ENCODE results near the gene QRFP. TPM values are rescaled to one million over a fixed set of nuclear protein-coding genes. Genes with fewer than 3 reads are reported as not detected.

QRFP gene
- total and polyA plus RNA-seq, 5 donors from 2014 or later = not detected

GRCh38 chr9:130860458-130861316 lies 35.9 kb downstream of the QRFP start:
- H3K4me3 Mint-ChIP-seq = no peak overlapping the region
- no peaks in the 10 kb centered on the region for H3K27me3 Mint-ChIP-seq
- H3K27me3 ChIP-seq (ENCODE audit: control insufficient read depth, insufficient read depth, low read length) = no peaks in the 10 kb centered on the region
- ATAC-seq (ENCODE audit: low read depth in 2 of 2) (no peak), DNase-seq (no peak)
- H3K9me3 ChIP-seq (ENCODE audit: control insufficient read depth in 2 of 2, low read length in 2 of 2) = no peaks in the 10 kb centered on the region
- no peaks in the 10 kb centered on the region for H3K4me1 ChIP-seq (ENCODE audit: control insufficient read depth, insufficient read depth, low read length, poor library complexity, severe bottlenecking)
- no peaks in the 10 kb centered on the region for H3K9me3 Mint-ChIP-seq
- H3K27ac ChIP-seq (ENCODE audit: insufficient read depth, low read length, poor library complexity, severe bottlenecking) = no peak overlapping the region
- no peak overlapping the region for H3K4me3 ChIP-seq (ENCODE audit: low read depth, low read length)
- peaks cover 17% of the 10 kb centered on the region for H3K36me3 ChIP-seq (ENCODE audit: control insufficient read depth, insufficient read depth, low read length)
- H3K4me1 Mint-ChIP-seq = peaks cover 0 to 4% (median 0%) of the 10 kb centered on the region in 4 donors
- no peak overlapping the region for H3K27ac Mint-ChIP-seq
- peaks cover 16% of the 10 kb centered on the region for H3K36me3 Mint-ChIP-seq

GRCh38 chr9:130858739-130859705 lies 37.6 kb downstream of the QRFP start:
- no peaks in the 10 kb centered on the region for H3K9me3 Mint-ChIP-seq
- peaks cover 24% of the 10 kb centered on the region for H3K36me3 Mint-ChIP-seq
- H3K4me1 ChIP-seq (ENCODE audit: control insufficient read depth, insufficient read depth, low read length, poor library complexity, severe bottlenecking) = no peaks in the 10 kb centered on the region
- DNase-seq (no peak), ATAC-seq (ENCODE audit: low read depth in 2 of 2) (no peak)
- no peaks in the 10 kb centered on the region for H3K27me3 ChIP-seq (ENCODE audit: control insufficient read depth, insufficient read depth, low read length)
- no peaks in the 10 kb centered on the region for H3K9me3 ChIP-seq (ENCODE audit: control insufficient read depth in 2 of 2, low read length in 2 of 2)
- no peaks in the 10 kb centered on the region for H3K27me3 Mint-ChIP-seq
- peaks cover 33% of the 10 kb centered on the region for H3K36me3 ChIP-seq (ENCODE audit: control insufficient read depth, insufficient read depth, low read length)
- no peak overlapping the region for H3K4me3 Mint-ChIP-seq
- H3K27ac Mint-ChIP-seq = no peak overlapping the region
- no peak overlapping the region for H3K27ac ChIP-seq (ENCODE audit: insufficient read depth, low read length, poor library complexity, severe bottlenecking)
- H3K4me3 ChIP-seq (ENCODE audit: low read depth, low read length) = no peak overlapping the region
- H3K4me1 Mint-ChIP-seq = peaks cover 0 to 4% (median 0%) of the 10 kb centered on the region in 4 donors

GRCh38 chr9:130857864-130858738 lies 38.5 kb downstream of the QRFP start:
- H3K36me3 ChIP-seq (ENCODE audit: control insufficient read depth, insufficient read depth, low read length) = peaks cover 34% of the 10 kb centered on the region
- H3K27ac ChIP-seq (ENCODE audit: insufficient read depth, low read length, poor library complexity, severe bottlenecking) = no peak overlapping the region
- Mint-ChIP-seq H3K4me3 (no peak overlapping the region), H3K4me1 (no peaks in the 10 kb centered on the region), H3K27me3 (no peaks in the 10 kb centered on the region), H3K9me3 (no peaks in the 10 kb centered on the region), H3K27ac (no peak overlapping the region), H3K36me3 (peaks cover 21% of the 10 kb centered on the region)
- no peaks in the 10 kb centered on the region for H3K4me1 ChIP-seq (ENCODE audit: control insufficient read depth, insufficient read depth, low read length, poor library complexity, severe bottlenecking)
- H3K27me3 ChIP-seq (ENCODE audit: control insufficient read depth, insufficient read depth, low read length) = no peaks in the 10 kb centered on the region
- no peak overlapping the region for H3K4me3 ChIP-seq (ENCODE audit: low read depth, low read length)
- DNase-seq (no peak), ATAC-seq (ENCODE audit: low read depth in 2 of 2) (no peak)
- H3K9me3 ChIP-seq (ENCODE audit: control insufficient read depth in 2 of 2, low read length in 2 of 2) = no peaks in the 10 kb centered on the region

- no peak for ATAC-seq (ENCODE audit: low read depth in 2 of 2)
- H3K4me1 Mint-ChIP-seq = no peaks in the 10 kb centered on the region
- H3K9me3 ChIP-seq (ENCODE audit: control insufficient read depth in 2 of 2, low read length in 2 of 2) = no peaks in the 10 kb centered on the region
- H3K4me3 ChIP-seq (ENCODE audit: low read depth, low read length) = no peak overlapping the region
- H3K36me3 ChIP-seq (ENCODE audit: control insufficient read depth, insufficient read depth, low read length) = peaks cover 29% of the 10 kb centered on the region
- H3K36me3 Mint-ChIP-seq = peaks cover 21% of the 10 kb centered on the region
- H3K4me1 ChIP-seq (ENCODE audit: control insufficient read depth, insufficient read depth, low read length, poor library complexity, severe bottlenecking) = no peaks in the 10 kb centered on the region
- H3K27ac Mint-ChIP-seq = no peak overlapping the region
- no peaks in the 10 kb centered on the region for H3K27me3 ChIP-seq (ENCODE audit: control insufficient read depth, insufficient read depth, low read length)
- H3K4me3 Mint-ChIP-seq = no peak overlapping the region
- no peak for DNase-seq
- no peaks in the 10 kb centered on the region for H3K9me3 Mint-ChIP-seq
- H3K27ac ChIP-seq (ENCODE audit: insufficient read depth, low read length, poor library complexity, severe bottlenecking) = no peak overlapping the region
- no peaks in the 10 kb centered on the region for H3K27me3 Mint-ChIP-seq
Measured at GRCh38 chr9:130856474-130856873, 40.1 kb downstream of the QRFP start.

GRCh38 chr9:130854835-130855234 lies 41.8 kb downstream of the QRFP start:
- Mint-ChIP-seq H3K4me3 (no peak overlapping the region), H3K9me3 (no peaks in the 10 kb centered on the region), H3K36me3 (peaks cover 14% of the 10 kb centered on the region), H3K27me3 (no peaks in the 10 kb centered on the region), H3K27ac (no peak overlapping the region), H3K4me1 (peaks cover 0 to 4% (median 1%) of the 10 kb centered on the region in 4 donors)
- Histone ChIP-seq H3K4me3 (ENCODE audit: low read depth, low read length) (no peak overlapping the region), H3K4me1 (ENCODE audit: control insufficient read depth, insufficient read depth, low read length, poor library complexity, severe bottlenecking) (no peaks in the 10 kb centered on the region), H3K27ac (ENCODE audit: insufficient read depth, low read length, poor library complexity, severe bottlenecking) (no peak overlapping the region), H3K9me3 (ENCODE audit: control insufficient read depth in 2 of 2, low read length in 2 of 2) (no peaks in the 10 kb centered on the region), H3K27me3 (ENCODE audit: control insufficient read depth, insufficient read depth, low read length) (no peaks in the 10 kb centered on the region), H3K36me3 (ENCODE audit: control insufficient read depth, insufficient read depth, low read length) (peaks cover 27% of the 10 kb centered on the region)
- DNase-seq (no peak), ATAC-seq (ENCODE audit: low read depth in 2 of 2) (no peak)

GRCh38 chr9:130854092-130854491 lies 42.5 kb downstream of the QRFP start:
- Mint-ChIP-seq H3K4me3 (no peak overlapping the region), H3K27me3 (no peaks in the 10 kb centered on the region), H3K27ac (no peak overlapping the region), H3K36me3 (peaks cover 14% of the 10 kb centered on the region), H3K4me1 (peaks cover 0 to 6% (median 1%) of the 10 kb centered on the region in 4 donors), H3K9me3 (no peaks in the 10 kb centered on the region)
- no peaks in the 10 kb centered on the region for H3K4me1 ChIP-seq (ENCODE audit: control insufficient read depth, insufficient read depth, low read length, poor library complexity, severe bottlenecking)
- no peak overlapping the region for H3K27ac ChIP-seq (ENCODE audit: insufficient read depth, low read length, poor library complexity, severe bottlenecking)
- DNase-seq (no peak), ATAC-seq (ENCODE audit: low read depth in 2 of 2) (no peak)
- no peaks in the 10 kb centered on the region for H3K27me3 ChIP-seq (ENCODE audit: control insufficient read depth, insufficient read depth, low read length)
- H3K4me3 ChIP-seq (ENCODE audit: low read depth, low read length) = no peak overlapping the region
- no peaks in the 10 kb centered on the region for H3K9me3 ChIP-seq (ENCODE audit: control insufficient read depth in 2 of 2, low read length in 2 of 2)
- peaks cover 23% of the 10 kb centered on the region for H3K36me3 ChIP-seq (ENCODE audit: control insufficient read depth, insufficient read depth, low read length)

- H3K27ac ChIP-seq (ENCODE audit: insufficient read depth, low read length, poor library complexity, severe bottlenecking) = no peak overlapping the region
- peaks cover 19% of the 10 kb centered on the region for H3K36me3 ChIP-seq (ENCODE audit: control insufficient read depth, insufficient read depth, low read length)
- H3K27ac Mint-ChIP-seq = no peak overlapping the region
- ATAC-seq (ENCODE audit: low read depth in 2 of 2) (no peak), DNase-seq (no peak)
- H3K9me3 Mint-ChIP-seq = no peaks in the 10 kb centered on the region
- no peaks in the 10 kb centered on the region for H3K9me3 ChIP-seq (ENCODE audit: control insufficient read depth in 2 of 2, low read length in 2 of 2)
- no peaks in the 10 kb centered on the region for H3K27me3 Mint-ChIP-seq
- no peaks in the 10 kb centered on the region for H3K27me3 ChIP-seq (ENCODE audit: control insufficient read depth, insufficient read depth, low read length)
- no peak overlapping the region for H3K4me3 Mint-ChIP-seq
- H3K4me3 ChIP-seq (ENCODE audit: low read depth, low read length) = no peak overlapping the region
- H3K4me1 ChIP-seq (ENCODE audit: control insufficient read depth, insufficient read depth, low read length, poor library complexity, severe bottlenecking) = no peaks in the 10 kb centered on the region
- H3K36me3 Mint-ChIP-seq = peaks cover 13% of the 10 kb centered on the region
- H3K4me1 Mint-ChIP-seq = peaks cover 0 to 8% (median 1%) of the 10 kb centered on the region in 4 donors
Measured at GRCh38 chr9:130852801-130853200, 43.8 kb downstream of the QRFP start.
